T-helper 1 cell treated with Interleukin-12 subunit alpha and Interleukin-12 subunit beta and Interleukin-4 antibody, amounts not matched to agents 30 μg/mL and 1 μg/mL, for 36 hours (primary cell): ENCODE data around the gene RASAL2.

Source experiments
- H3K27ac Mint-ChIP-seq: one replicate; pipeline ENCODE4 v1.8.0; 2021; ENCODE audit warnings: mild to moderate bottlenecking, mixed read lengths
- H3K27me3 Mint-ChIP-seq: one replicate; pipeline ENCODE4 v1.8.0; 2021; ENCODE audit warnings: low read depth, mixed read lengths
- H3K36me3 Mint-ChIP-seq: one replicate; pipeline ENCODE4 v1.8.0; 2021; ENCODE audit warnings: low read depth, mixed read lengths
- H3K4me1 Mint-ChIP-seq: one replicate; pipeline ENCODE4 v1.8.0; 2021; ENCODE audit warnings: low read depth, mixed read lengths
- H3K4me3 Mint-ChIP-seq: one replicate; pipeline ENCODE4 v1.8.0; 2021; ENCODE audit warnings: mild to moderate bottlenecking, moderate library complexity, mixed read lengths
- H3K9me3 Mint-ChIP-seq: one replicate; pipeline ENCODE4 v1.8.0; 2021; ENCODE audit warnings: mixed read lengths

The RASAL2 gene

DNA sequence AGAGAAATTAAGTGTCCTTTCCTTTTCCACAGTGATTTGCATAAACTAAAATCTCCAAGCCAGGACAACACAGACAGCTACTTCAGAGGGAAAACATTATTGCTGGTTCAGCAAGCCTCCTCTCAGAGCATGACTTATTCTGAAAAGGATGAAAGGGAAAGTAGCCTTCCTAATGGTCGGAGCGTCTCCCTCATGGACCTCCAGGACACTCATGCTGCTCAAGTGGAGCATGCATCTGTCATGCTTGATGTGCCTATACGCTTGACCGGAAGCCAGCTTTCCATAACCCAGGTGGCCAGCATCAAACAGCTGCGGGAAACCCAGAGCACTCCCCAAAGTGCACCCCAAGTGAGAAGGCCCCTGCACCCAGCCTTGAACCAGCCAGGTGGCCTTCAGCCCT lies 363.7 kb downstream of the RASAL2 start:
- no peaks in the 10 kb centered on the region for H3K9me3 Mint-ChIP-seq
- H3K36me3 Mint-ChIP-seq: no peaks in the 10 kb centered on the region
- no peak overlapping the region for H3K4me3 Mint-ChIP-seq
- no peak overlapping the region for H3K27ac Mint-ChIP-seq
- H3K4me1 Mint-ChIP-seq: no peaks in the 10 kb centered on the region
- H3K27me3 Mint-ChIP-seq: peaks cover 4% of the 10 kb centered on the region

DNA sequence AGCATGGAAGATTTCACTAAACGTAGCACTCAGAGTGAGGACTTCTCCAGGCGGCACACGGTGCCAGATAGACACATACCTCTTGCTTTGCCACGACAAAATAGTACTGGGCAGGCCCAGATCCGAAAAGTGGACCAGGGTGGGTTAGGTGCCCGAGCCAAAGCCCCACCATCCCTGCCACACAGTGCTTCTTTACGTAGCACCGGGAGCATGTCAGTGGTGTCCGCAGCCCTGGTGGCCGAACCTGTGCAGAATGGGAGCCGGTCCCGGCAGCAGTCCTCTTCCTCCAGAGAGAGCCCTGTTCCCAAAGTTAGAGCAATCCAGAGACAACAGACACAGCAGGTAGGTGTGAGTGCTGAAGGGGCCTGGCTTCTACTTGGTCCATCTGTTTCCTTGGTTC lies 364.3 kb downstream of the RASAL2 start:
- Mint-ChIP-seq H3K4me3 (no peak overlapping the region), H3K27me3 (no peaks in the 10 kb centered on the region), H3K36me3 (no peaks in the 10 kb centered on the region), H3K4me1 (no peaks in the 10 kb centered on the region), H3K9me3 (no peaks in the 10 kb centered on the region), H3K27ac (no peak overlapping the region)

GRCh38 chr1:178461104-178461503 lies 367.2 kb downstream of the RASAL2 start:
- H3K4me3 Mint-ChIP-seq: no peak overlapping the region
- H3K36me3 Mint-ChIP-seq: no peaks in the 10 kb centered on the region
- no peaks in the 10 kb centered on the region for H3K9me3 Mint-ChIP-seq

GRCh38 chr1:178461701-178462100 lies 367.8 kb downstream of the RASAL2 start:
- Mint-ChIP-seq H3K36me3 (no peaks in the 10 kb centered on the region), H3K4me1 (no peaks in the 10 kb centered on the region), H3K4me3 (no peak overlapping the region), H3K9me3 (no peaks in the 10 kb centered on the region), H3K27ac (no peak overlapping the region), H3K27me3 (no peaks in the 10 kb centered on the region)

More at GRCh38 chr1:178461104-178461503, 367.2 kb downstream of the RASAL2 start:
- no peak overlapping the region for H3K27ac Mint-ChIP-seq
- H3K27me3 Mint-ChIP-seq: no peaks in the 10 kb centered on the region
- no peaks in the 10 kb centered on the region for H3K4me1 Mint-ChIP-seq

GRCh38 chr1:178464141-178464540 lies 370.2 kb downstream of the RASAL2 start:
- no peaks in the 10 kb centered on the region for H3K9me3 Mint-ChIP-seq
- H3K4me3 Mint-ChIP-seq: no peak overlapping the region
- no peaks in the 10 kb centered on the region for H3K36me3 Mint-ChIP-seq
- H3K27ac Mint-ChIP-seq: no peak overlapping the region
- H3K4me1 Mint-ChIP-seq: no peaks in the 10 kb centered on the region
- no peaks in the 10 kb centered on the region for H3K27me3 Mint-ChIP-seq

DNA sequence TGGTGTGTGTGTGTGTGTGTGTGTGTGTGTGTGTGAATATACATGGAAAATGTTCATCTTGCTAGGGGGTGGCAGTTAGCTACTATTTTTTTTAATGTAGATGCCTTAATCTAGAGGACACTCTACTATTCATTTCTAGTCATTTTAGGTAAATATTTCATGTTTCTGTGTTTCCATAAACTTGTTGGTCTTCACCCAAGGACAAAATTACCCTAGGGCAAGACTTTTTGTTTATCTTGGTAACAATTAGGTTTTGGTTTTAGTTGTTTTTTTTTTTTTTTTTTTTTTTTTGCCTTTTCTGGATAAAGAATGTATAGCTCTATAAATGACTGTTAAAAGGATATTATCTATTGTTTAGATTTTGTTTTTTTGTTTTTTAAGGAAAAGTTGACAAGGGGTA lies 370.7 kb downstream of the RASAL2 start:
- no peaks in the 10 kb centered on the region for H3K27me3 Mint-ChIP-seq
- no peaks in the 10 kb centered on the region for H3K9me3 Mint-ChIP-seq
- H3K4me1 Mint-ChIP-seq: no peaks in the 10 kb centered on the region
- no peak overlapping the region for H3K4me3 Mint-ChIP-seq
- H3K36me3 Mint-ChIP-seq: no peaks in the 10 kb centered on the region
- H3K27ac Mint-ChIP-seq: no peak overlapping the region

DNA sequence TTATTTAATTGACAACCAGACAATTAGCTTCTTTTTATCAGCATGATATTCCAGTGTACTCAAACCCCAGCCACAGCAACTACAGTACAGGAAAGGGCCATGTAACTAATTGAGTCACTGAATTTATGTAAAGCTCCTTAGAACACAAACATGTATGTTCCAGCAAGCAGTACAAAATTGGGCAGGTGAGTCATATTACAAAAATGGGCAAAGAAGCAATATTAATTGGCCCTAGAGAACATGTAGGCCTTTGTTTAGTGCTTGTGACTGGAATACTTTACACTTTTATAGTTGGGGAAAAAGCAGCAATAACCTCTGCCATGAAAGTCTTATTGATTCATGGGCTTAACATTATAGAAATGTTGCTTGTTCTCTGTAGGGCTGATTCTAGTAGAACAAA lies 371.1 kb downstream of the RASAL2 start:
- no peaks in the 10 kb centered on the region for H3K9me3 Mint-ChIP-seq
- no peak overlapping the region for H3K4me3 Mint-ChIP-seq
- no peaks in the 10 kb centered on the region for H3K36me3 Mint-ChIP-seq
- no peak overlapping the region for H3K27ac Mint-ChIP-seq
- H3K27me3 Mint-ChIP-seq: no peaks in the 10 kb centered on the region
- H3K4me1 Mint-ChIP-seq: no peaks in the 10 kb centered on the region

DNA sequence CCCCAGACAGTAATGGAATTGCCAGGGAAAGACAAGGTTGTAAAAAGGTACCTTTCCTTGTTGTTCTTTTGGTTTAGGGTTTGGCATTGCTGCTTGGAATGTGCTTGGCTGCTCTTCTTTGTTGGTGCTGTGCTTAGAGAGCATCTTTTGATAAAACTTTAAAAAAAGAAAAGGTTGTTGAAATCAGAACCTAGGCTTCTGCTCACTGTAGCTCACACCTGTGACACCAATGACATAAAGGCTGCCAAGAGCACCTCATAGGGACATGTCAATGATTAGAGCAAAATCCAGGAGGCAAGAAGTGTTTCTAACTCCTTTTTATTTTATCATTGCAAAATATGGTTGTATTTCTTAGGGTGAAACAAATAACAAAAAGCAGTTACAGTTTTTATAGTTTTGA lies 373.9 kb downstream of the RASAL2 start:
- Mint-ChIP-seq H3K27ac (no peak overlapping the region), H3K27me3 (peaks cover 7% of the 10 kb centered on the region), H3K4me3 (no peak overlapping the region), H3K9me3 (no peaks in the 10 kb centered on the region), H3K4me1 (no peaks in the 10 kb centered on the region), H3K36me3 (no peaks in the 10 kb centered on the region)

GRCh38 chr1:178470411-178470960 lies 376.6 kb downstream of the RASAL2 start:
- Mint-ChIP-seq H3K27me3 (peaks cover 7% of the 10 kb centered on the region), H3K9me3 (no peaks in the 10 kb centered on the region), H3K36me3 (no peaks in the 10 kb centered on the region), H3K27ac (no peak overlapping the region), H3K4me3 (no peak overlapping the region), H3K4me1 (no peaks in the 10 kb centered on the region)

- H3K27ac Mint-ChIP-seq: no peak overlapping the region
- H3K4me3 Mint-ChIP-seq: no peak overlapping the region
- peaks cover 7% of the 10 kb centered on the region for H3K27me3 Mint-ChIP-seq
- H3K4me1 Mint-ChIP-seq: no peaks in the 10 kb centered on the region
- H3K36me3 Mint-ChIP-seq: no peaks in the 10 kb centered on the region
- H3K9me3 Mint-ChIP-seq: no peaks in the 10 kb centered on the region
Observed at GRCh38 chr1:178472531-178472930, 378.6 kb downstream of the RASAL2 start.

DNA sequence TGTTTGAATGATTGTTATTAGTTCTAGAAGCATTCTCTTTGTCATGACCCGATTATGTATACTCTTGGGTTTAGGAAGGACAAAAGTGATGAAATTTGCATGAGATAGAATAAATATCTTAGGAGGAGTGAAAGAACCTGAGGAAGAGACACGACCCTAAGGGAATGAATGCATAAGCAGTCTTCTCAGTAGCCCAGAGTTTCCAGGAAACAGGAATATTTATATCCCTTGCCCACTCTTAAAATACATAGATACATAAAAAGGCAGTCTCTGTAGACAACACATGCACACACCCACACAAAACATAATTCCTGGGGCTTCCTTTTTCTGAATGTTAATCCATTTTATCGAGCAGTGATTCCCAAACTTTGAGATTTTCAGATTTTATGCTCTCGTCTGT lies 383.5 kb downstream of the RASAL2 start:
- Mint-ChIP-seq H3K4me3 (no peak overlapping the region), H3K27ac (no peak overlapping the region), H3K4me1 (no peaks in the 10 kb centered on the region), H3K27me3 (peaks cover 3% of the 10 kb centered on the region), H3K36me3 (no peaks in the 10 kb centered on the region), H3K9me3 (no peaks in the 10 kb centered on the region)

DNA sequence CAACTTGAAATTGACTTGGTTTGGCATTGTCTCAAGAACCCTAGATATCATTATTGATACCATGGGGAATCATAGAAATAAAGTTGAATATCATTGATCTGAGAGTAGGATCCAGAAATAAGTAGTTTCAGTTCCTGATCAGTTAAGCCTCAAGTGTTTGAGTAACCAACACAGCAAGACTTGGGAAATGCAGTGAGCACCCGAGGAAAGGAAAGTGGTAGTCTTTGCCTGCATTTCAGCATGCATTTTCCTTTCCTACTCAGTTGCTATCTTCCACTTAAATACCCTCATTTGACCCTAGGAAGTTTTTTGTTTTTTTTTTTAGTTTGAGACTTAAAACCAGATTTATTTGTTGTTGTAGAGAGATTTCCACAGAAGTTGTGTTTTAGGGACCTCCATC lies 383.9 kb downstream of the RASAL2 start:
- Mint-ChIP-seq H3K9me3 (no peaks in the 10 kb centered on the region), H3K36me3 (no peaks in the 10 kb centered on the region), H3K4me1 (no peaks in the 10 kb centered on the region), H3K4me3 (no peak overlapping the region), H3K27ac (no peak overlapping the region), H3K27me3 (no peaks in the 10 kb centered on the region)

DNA sequence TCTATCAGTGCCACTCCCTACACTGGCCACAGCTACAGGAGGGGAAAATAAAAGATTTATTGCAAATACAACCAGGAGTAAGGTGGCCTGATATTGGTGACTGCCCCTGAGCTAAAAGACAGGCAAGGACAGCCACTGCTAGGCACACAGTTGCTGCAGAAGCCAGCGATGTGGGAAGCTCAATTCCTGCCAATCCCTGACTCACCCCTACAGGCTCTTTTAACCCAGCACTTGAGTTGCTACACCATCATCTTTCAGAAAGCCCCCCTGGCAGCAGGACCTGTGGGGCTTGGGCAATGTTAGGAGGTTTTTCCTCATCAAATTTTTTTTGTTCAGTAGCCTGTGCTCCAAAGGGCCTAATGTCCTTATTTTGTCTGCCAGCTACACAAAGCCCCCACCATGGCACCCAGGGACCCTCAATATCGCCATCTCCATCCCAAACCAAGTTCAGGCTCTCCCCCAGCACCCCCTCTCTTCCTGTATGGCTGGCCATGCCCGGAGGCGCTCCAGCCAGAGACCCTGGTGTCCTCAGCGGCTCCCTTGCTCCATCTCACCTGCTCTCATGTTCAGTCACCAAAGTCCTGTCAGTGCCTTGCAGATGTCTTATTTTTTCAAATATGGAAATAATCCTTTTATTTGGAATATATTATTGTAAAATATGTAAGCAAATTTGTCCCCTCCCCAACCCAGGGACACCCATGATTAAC lies 389.5 kb downstream of the RASAL2 start:
- Mint-ChIP-seq H3K4me1 (no peaks in the 10 kb centered on the region), H3K9me3 (no peaks in the 10 kb centered on the region), H3K36me3 (no peaks in the 10 kb centered on the region), H3K27ac (no peak overlapping the region), H3K27me3 (peaks cover 7% of the 10 kb centered on the region), H3K4me3 (no peak overlapping the region)

GRCh38 chr1:178484698-178485225 lies 390.9 kb downstream of the RASAL2 start:
- H3K9me3 Mint-ChIP-seq: no peaks in the 10 kb centered on the region
- H3K36me3 Mint-ChIP-seq: no peaks in the 10 kb centered on the region
- H3K27me3 Mint-ChIP-seq: peaks cover 10% of the 10 kb centered on the region
- no peak overlapping the region for H3K27ac Mint-ChIP-seq
- no peaks in the 10 kb centered on the region for H3K4me1 Mint-ChIP-seq
- no peak overlapping the region for H3K4me3 Mint-ChIP-seq

DNA sequence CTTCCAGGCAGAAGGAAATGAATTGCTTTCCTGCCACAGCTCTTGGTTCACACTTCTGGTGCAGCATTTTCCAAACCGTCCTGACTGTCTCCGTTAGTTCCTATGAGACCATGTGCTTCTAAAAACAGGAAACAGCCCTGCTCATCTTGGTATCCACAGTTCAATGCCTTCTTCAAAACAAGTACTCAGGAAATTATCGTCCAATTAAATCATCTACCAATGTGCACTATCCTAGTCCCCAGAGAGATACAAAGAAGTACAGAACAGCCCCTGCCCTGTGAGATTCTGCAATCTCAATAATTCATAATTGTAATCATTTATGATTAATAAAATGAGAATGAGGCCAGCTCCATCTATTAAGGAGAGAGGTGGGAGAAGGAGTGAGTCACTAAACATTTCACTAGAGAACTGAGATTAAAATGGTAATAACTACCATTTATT lies 391.7 kb downstream of the RASAL2 start:
- Mint-ChIP-seq H3K27ac (no peak overlapping the region), H3K27me3 (peaks cover 10% of the 10 kb centered on the region), H3K36me3 (no peaks in the 10 kb centered on the region), H3K4me3 (no peak overlapping the region), H3K9me3 (no peaks in the 10 kb centered on the region), H3K4me1 (no peaks in the 10 kb centered on the region)
